Bronchial epithelial cell (primary cell): ENCODE results near the gene JAKMIP1. TPM values are rescaled to one million over a fixed set of nuclear protein-coding genes. Genes with fewer than 3 reads are reported as not detected.

Source experiments
- DNase-seq: peaks from one replicate; pipeline ENCODE4 v3.0.0-alpha.2; 2010; ENCODE audit warnings: low read depth
- FAIRE-seq: peaks from 2 replicates; lab custom pipeline; 2011; peaks lifted over from hg19 to GRCh38; lab: Jason Lieb, UNC
- H3K27me3 ChIP-seq: 2 replicates; pipeline ENCODE4 v1.5.1; 2011; ENCODE audit warnings: low read length; ENCODE audit not compliant: control insufficient read depth, insufficient read depth
- H3K36me3 ChIP-seq: 2 replicates; pipeline ENCODE4 v1.5.1; 2011; ENCODE audit warnings: low read length; ENCODE audit not compliant: control insufficient read depth, insufficient read depth
- H3K4me3 ChIP-seq: 2 replicates; pipeline ENCODE4 v1.5.1; 2011; ENCODE audit warnings: mild to moderate bottlenecking, low read depth, low read length, control low read depth
- CTCF ChIP-seq: IDR thresholded peaks from 2 replicates; pipeline ENCODE4 v1.5.1; 2011; ENCODE audit warnings: mild to moderate bottlenecking, moderate library complexity, low read length, control low read depth, inconsistent platforms; ENCODE audit not compliant: insufficient read depth, severe bottlenecking
- total RNA-seq: library from RNA; depleted of rRNA; stranded (reverse); fragments of >200 nt; gene quantifications from 2 replicates; pipeline ENCODE4 v1.2.1, GENCODE V29; 2014

JAKMIP1 gene
- total RNA-seq, 1 donor from 2014 or later = not detected

- Histone ChIP-seq H3K4me3 (no peak overlapping the region), H3K36me3 (no peaks in the 10 kb centered on the region), H3K27me3 (no peaks in the 10 kb centered on the region)
- no peak for TF ChIP-seq CTCF
- FAIRE-seq = peak; percentile 58
- no peak for DNase-seq
Observed at GRCh38 chr4:6115746-6116586, 84.4 kb downstream of the JAKMIP1 start.

DNA sequence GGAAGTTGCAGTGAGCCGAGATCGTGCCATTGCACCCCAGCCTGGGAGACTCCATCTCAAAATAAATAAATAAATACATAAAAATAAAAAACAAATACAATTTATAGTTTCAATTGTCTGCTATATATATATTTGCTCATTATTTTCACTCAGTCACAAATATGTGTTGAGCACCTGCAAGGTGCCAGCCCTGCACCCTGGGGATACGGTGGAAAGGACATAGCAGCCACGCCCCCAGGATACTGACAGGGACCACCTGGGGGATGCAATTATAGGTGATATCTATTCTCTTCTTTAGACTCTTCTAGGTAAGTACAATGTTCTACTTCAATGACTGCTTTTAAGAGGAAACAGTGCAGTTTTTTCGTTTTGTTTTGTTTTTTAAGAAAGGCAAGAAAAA, 85.0 kb downstream of the JAKMIP1 start:
- H3K36me3 ChIP-seq = no peaks in the 10 kb centered on the region
- no peaks in the 10 kb centered on the region for H3K27me3 ChIP-seq
- H3K4me3 ChIP-seq = no peak overlapping the region
- FAIRE-seq (no peak), DNase-seq (no peak)
- TF ChIP-seq CTCF = no peak

- H3K36me3 ChIP-seq = no peaks in the 10 kb centered on the region
- FAIRE-seq = no peak
- no peak overlapping the region for H3K4me3 ChIP-seq
- no peaks in the 10 kb centered on the region for H3K27me3 ChIP-seq
- no peak for TF ChIP-seq CTCF
- DNase-seq = no peak
Observed at GRCh38 chr4:6114601-6115000, 85.7 kb downstream of the JAKMIP1 start.

DNA sequence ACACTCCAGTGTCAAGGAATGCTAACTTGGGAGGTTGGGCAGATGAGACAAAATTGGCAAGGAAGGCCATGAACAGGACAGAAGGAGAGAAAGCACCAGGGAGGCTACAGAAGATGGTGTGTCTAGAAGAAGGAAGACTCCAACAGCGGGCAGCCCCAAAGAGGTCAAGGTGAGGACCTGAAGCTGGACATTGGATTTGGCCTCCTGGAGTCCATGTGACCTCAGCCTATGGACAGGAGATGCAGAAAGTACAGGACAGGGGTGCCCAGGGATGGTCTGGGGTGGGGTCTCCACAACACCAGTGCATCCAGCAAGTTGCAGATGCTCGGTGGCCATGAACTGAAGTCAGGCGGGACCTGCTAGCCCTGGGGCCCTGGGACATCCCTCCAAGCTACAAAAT, 86.2 kb downstream of the JAKMIP1 start:
- Histone ChIP-seq H3K27me3 (no peaks in the 10 kb centered on the region), H3K36me3 (no peaks in the 10 kb centered on the region), H3K4me3 (no peak overlapping the region)
- FAIRE-seq (peak; percentile 43), DNase-seq (no peak)
- TF ChIP-seq CTCF = no peak

DNA sequence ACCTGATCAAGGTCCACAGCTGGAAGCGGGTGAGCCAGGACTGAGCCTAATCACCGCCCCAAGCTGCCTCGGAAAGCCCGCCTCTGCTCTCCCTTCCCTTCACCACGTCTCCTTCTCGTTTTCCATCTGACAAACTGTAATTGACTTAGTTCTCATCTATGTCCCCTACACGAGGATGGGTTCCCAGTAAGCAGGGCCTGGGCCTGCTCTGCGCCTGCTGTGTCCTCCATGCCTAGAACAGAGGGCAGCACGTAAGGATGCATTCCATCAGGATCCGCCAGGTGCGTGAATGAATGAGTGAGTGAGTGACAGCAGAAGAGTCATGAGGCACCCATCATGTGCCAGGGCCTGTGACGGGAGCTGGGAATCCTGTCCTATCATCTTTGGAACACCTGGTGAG, 86.7 kb downstream of the JAKMIP1 start:
- Histone ChIP-seq H3K4me3 (no peak overlapping the region), H3K36me3 (no peaks in the 10 kb centered on the region), H3K27me3 (no peaks in the 10 kb centered on the region)
- TF ChIP-seq CTCF = no peak
- DNase-seq = no peak
- FAIRE-seq = no peak
